Spleen (tissue), 7 donors: Measurements from ENCODE around the gene DSC3.
"Not testable (repeated sequence)": the region's sequence is repeated elsewhere in the genome, so short reads cannot be mapped to it uniquely, and the experiment has no call there.

Source experiments
- CTCF ChIP-seq, 11 experiments: fragments of 200-600 bp in 7 of 11; fragments of 450-650 bp in 4 of 11; sonication (generic) in 4 of 11; IDR thresholded peaks in 8 of 11; conservative IDR thresholded peaks in 3 of 11; 1 replicate in 7 of 11; 2 replicates in 4 of 11; pipeline versions ENCODE4 v1.4.0 to v1.8.0; 2016 to 2021; ENCODE audit warnings: antibody characterized with exemption in 11 of 11, inconsistent platforms in 4 of 11, mild to moderate bottlenecking in 1 of 11
- POLR2AphosphoS5 ChIP-seq, 3 donors: sonication (generic); formaldehyde crosslinking; IDR thresholded peaks; one replicate each; pipeline ENCODE4 v1.5.1; 2017; ENCODE audit warnings: antibody characterized with exemption in 3 of 3
- donor health status: DM: no; HTN: no; CAD: no; lungs with moderate emphysema.
- donor health status: DM: no; HTN: no; CAD: no.
- donor health status: DM: no; HTN: no; CAD: no.

- not testable (repeated sequence) for TF ChIP-seq CTCF (IDR thresholded peaks at IDR 0.05 in 8 of 11, conservative IDR thresholded peaks at IDR 0.05 in 3 of 11); POLR2AphosphoS5 (IDR thresholded peaks at IDR 0.05)
Measured at GRCh38 chr18:31037686-31038085, 4.9 kb downstream of the DSC3 start.
